GM12865 (cell line): ENCODE data around the gene CIP2A.

ENCODE experiments used
- DNase-seq: peaks from one replicate; pipeline ENCODE4 v3.0.0; 2010; ENCODE audit warnings: low read depth
- H3K4me3 ChIP-seq: 2 replicates; pipeline ENCODE4 v1.5.1; 2011; ENCODE audit warnings: mild to moderate bottlenecking, low read depth, low read length, control low read depth
- TF ChIP-seq, protein P1 (sequence below): IDR thresholded peaks from 2 replicates; pipeline ENCODE4 v1.5.1; 2011; ENCODE audit warnings: low read length, control low read depth, low read depth, inconsistent platforms; ENCODE audit not compliant: insufficient read depth; ENCODE audit errors: missing control alignments

The CIP2A gene

DNA sequence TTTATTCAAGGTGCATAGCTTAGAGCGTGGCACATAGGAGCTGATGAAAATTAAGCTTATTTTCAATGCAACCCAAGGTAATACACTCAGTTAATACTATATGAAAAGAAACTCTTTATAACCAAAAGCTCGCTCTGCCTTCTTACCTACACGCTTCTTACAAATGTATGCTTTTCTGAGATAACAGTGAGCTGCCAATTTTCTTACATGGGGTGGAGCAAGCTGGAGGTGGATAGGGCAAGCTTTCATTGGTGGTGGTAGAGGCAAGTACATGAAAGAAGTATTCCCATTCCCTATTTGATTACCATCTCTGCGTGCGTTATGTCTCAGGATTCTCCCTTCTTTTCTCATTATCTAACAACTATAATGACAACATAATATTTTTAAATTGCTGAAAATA is 9.1 kb upstream of the CIP2A start:
- TF ChIP-seq, protein P1, sequence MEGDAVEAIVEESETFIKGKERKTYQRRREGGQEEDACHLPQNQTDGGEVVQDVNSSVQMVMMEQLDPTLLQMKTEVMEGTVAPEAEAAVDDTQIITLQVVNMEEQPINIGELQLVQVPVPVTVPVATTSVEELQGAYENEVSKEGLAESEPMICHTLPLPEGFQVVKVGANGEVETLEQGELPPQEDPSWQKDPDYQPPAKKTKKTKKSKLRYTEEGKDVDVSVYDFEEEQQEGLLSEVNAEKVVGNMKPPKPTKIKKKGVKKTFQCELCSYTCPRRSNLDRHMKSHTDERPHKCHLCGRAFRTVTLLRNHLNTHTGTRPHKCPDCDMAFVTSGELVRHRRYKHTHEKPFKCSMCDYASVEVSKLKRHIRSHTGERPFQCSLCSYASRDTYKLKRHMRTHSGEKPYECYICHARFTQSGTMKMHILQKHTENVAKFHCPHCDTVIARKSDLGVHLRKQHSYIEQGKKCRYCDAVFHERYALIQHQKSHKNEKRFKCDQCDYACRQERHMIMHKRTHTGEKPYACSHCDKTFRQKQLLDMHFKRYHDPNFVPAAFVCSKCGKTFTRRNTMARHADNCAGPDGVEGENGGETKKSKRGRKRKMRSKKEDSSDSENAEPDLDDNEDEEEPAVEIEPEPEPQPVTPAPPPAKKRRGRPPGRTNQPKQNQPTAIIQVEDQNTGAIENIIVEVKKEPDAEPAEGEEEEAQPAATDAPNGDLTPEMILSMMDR: no peak
- H3K4me3 ChIP-seq: no peak overlapping the region
- DNase-seq: no peak

GRCh38 chr3:108595321-108595720 is 6.1 kb upstream of the CIP2A start:
- TF ChIP-seq, protein P1: no peak
- DNase-seq: no peak
- H3K4me3 ChIP-seq: no peak overlapping the region

DNA sequence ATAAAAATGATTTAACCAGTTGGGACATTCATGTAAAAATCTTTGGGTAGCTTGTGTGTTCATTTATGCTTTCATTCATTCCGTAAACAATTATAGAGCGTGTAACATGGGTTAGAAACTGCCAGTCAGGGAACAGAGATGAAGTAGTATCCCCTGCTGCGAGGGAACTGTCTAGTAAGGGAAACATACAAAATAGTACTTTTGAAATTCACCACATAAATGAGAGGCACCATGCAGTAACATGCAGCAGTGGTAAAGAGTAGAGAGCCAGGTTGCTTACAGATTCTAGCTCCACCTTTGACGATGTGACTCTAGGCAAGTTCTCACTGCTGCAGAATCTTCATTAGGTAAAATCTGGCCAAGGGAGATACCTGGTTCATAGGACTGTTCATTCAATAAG is 1.2 kb upstream of the CIP2A start:
- peak overlapping the region; percentile 97 for H3K4me3 ChIP-seq
- peak; percentile 9 for DNase-seq
- TF ChIP-seq, protein P1: no peak

- H3K4me3 ChIP-seq: peak overlapping the region; percentile 97
- TF ChIP-seq, protein P1: no peak
- DNase-seq: no peak
Measured at GRCh38 chr3:108589998-108590323, 723 bp upstream of the CIP2A start.

DNA sequence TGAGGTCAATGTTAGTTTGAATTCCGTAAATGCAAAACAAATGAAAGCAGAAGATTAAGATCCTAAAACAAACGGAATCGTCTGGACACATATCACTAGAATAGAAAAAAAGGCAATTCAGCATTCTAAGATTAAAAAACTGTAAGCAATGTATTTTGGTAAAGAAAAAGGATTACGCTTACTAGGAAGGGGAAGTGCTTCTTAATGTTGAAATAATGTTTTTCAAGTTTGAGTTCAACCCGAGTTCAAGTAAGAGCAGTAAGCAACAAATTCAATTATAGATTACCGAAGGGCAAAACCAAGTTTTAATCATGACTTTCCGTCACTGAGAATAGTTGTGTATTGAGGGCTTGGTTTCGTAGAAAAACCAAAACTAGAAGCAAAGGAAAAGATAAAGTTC is 637 bp downstream of the CIP2A start:
- H3K4me3 ChIP-seq: peak overlapping the region; percentile 97
- DNase-seq: peak; percentile 6
- TF ChIP-seq, protein P1: no peak

- no peak for DNase-seq
- TF ChIP-seq, protein P1: no peak
- no peak overlapping the region for H3K4me3 ChIP-seq
Measured at GRCh38 chr3:108578064-108578463, 11.2 kb downstream of the CIP2A start.

DNA sequence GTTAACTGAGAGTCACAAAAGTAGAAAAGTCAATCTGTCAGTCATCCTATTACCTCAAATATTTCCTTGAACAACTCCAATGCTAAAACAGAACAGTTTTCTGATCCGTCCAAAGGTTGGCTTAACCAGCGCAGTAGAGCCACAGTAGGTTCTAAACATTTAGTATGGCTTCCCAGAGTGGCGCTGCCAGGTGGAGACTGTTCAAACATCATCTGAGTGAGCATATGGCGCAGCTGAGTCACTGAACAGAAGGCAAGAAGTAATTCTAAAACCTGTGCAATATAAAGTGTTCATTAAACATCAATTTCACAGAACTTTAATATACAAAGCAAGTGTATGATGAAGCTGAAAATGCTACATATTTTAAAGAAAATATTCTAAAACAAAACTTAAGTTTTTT is 19.9 kb downstream of the CIP2A start:
- no peak for DNase-seq
- H3K4me3 ChIP-seq: no peak overlapping the region
- TF ChIP-seq, protein P1: no peak
